CD4-positive, alpha-beta T cell (primary cell): ENCODE results near the gene USF2. TPM values are rescaled to one million over a fixed set of nuclear protein-coding genes. Genes with fewer than 3 reads are reported as not detected.

Experiments used
- ATAC-seq: fragments of 200-7000 bp; cut with Tn5 transposase; one replicate; pipeline ENCODE4 v1.10.0; 2022; ENCODE audit warnings: mild to moderate bottlenecking; ENCODE audit not compliant: poor library complexity
- CTCF ChIA-PET: fragments of 350-600 bp; sonication (Branson Sonifier 250); formaldehyde crosslinking; loops from one replicate; lab custom pipeline; 2021; ENCODE audit warnings: antibody characterized with exemption, inconsistent platforms; lab: Charles Lee
- POLR2A ChIA-PET: fragments of 350-600 bp; sonication (Branson Sonifier 250); formaldehyde crosslinking; loops from one replicate; lab custom pipeline; 2021; ENCODE audit warnings: antibody characterized with exemption, inconsistent platforms; lab: Charles Lee
- DNase-seq, 14 experiments: peaks; one replicate each; pipeline ENCODE4 v3.0.0-alpha.2; 2013 to 2020; ENCODE audit warnings: mixed read lengths in 2 of 14
- H3K27ac ChIP-seq, 2 donors: one replicate each; pipeline versions ENCODE4 v1.5.1 to v1.7.0; 2013; ENCODE audit warnings: low read length in 2 of 2, low read depth in 1 of 2, mild to moderate bottlenecking in 1 of 2
- H3K27me3 ChIP-seq, 2 experiments: 1 replicate in 1 of 2; 2 replicates in 1 of 2; pipeline versions ENCODE4 v1.6.1 to v1.7.0; 2013; ENCODE audit warnings: low read length in 2 of 2, control low read depth in 1 of 2, mild to moderate bottlenecking in 1 of 2, moderate library complexity in 1 of 2; ENCODE audit not compliant: insufficient read depth in 2 of 2, control insufficient read depth in 1 of 2
- H3K36me3 ChIP-seq: one replicate; pipeline ENCODE4 v1.6.1; 2013; ENCODE audit warnings: low read length, control low read depth; ENCODE audit not compliant: insufficient read depth
- H3K4me1 ChIP-seq: one replicate; pipeline ENCODE4 v1.6.1; 2013; ENCODE audit warnings: low read length, control low read depth; ENCODE audit not compliant: insufficient read depth
- H3K4me3 ChIP-seq: one replicate; pipeline ENCODE4 v1.5.1; 2013; ENCODE audit warnings: mild to moderate bottlenecking, low read length, moderate library complexity
- H3K9me3 ChIP-seq, 2 experiments: 1 replicate in 1 of 2; 2 replicates in 1 of 2; pipeline versions ENCODE4 v1.6.1 to v1.7.0; 2013; ENCODE audit warnings: low read length in 2 of 2, mild to moderate bottlenecking in 2 of 2, control low read depth in 1 of 2, moderate library complexity in 1 of 2; ENCODE audit not compliant: control insufficient read depth in 1 of 2, insufficient read depth in 1 of 2
- H3K27ac Mint-ChIP-seq: one replicate; pipeline ENCODE4 v1.8.0; 2020; ENCODE audit warnings: mixed read lengths
- H3K27me3 Mint-ChIP-seq: one replicate; pipeline ENCODE4 v1.8.0; 2021; ENCODE audit warnings: mixed read lengths
- H3K36me3 Mint-ChIP-seq: one replicate; pipeline ENCODE4 v1.8.0; 2021; ENCODE audit warnings: low read depth, mixed read lengths
- H3K4me1 Mint-ChIP-seq: one replicate; pipeline ENCODE4 v1.8.0; 2021; ENCODE audit warnings: low read depth, mixed read lengths
- H3K4me3 Mint-ChIP-seq: one replicate; pipeline ENCODE4 v1.8.0; 2020; ENCODE audit warnings: mild to moderate bottlenecking, mixed read lengths
- H3K9me3 Mint-ChIP-seq: one replicate; pipeline ENCODE4 v1.8.0; 2020; ENCODE audit warnings: mixed read lengths
- intact Hi-C, 2 experiments: fragments of 100-400 bp; cut with DNase I in 1 of 2; cut with micrococcal nuclease in 1 of 2; formaldehyde crosslinking; loops; one replicate each; pipeline versions ENCODE4 v1.15.1 to v1.9.0; 2023 to 2025; cut with DNase I, micrococcal nuclease
- total RNA-seq, 174 experiments: library from RNA in 2 of 174; stranded (reverse) in 2 of 174; gene quantifications; one replicate each; pipeline ENCODE4 v1.2.3 and lab custom pipeline; 2021 to 2026
- TF ChIP-seq, protein P1 (sequence below): fragments of 200-600 bp; IDR thresholded peaks from one replicate; pipeline ENCODE4 v1.8.0; 2022; ENCODE audit warnings: antibody characterized with exemption, mild to moderate bottlenecking

USF2 gene
- total RNA-seq, 2 experiments from 2014 or later = 335 to 344 TPM

DNA sequence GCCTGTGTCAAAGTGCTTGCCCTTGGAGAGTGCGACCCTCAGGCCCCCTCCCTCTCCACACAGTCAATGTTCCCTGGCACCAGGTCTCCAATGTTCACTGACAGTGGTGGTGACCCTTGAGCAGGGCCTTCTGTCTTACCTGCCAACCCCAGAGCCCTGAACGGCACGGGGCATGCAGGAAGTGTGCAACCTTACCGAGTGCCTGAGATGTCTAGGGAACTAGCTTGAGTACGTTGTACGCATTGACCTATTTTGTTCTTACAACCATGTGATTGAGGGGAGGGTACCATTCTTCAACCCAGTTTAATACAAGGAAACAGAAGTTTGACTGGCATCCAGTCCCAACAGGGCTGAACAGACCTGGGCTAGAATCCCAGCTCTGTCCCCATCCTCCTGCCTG is 36.4 kb downstream of the USF2 start:
- Histone ChIP-seq H3K9me3 (no peaks in the 10 kb centered on the region), H3K4me3 (no peak overlapping the region), H3K4me1 (no peaks in the 10 kb centered on the region), H3K36me3 (no peaks in the 10 kb centered on the region), H3K27me3 (no peaks in the 10 kb centered on the region), H3K27ac (no peak overlapping the region)
- no peaks in the 10 kb centered on the region for H3K4me1 Mint-ChIP-seq
- H3K4me3 Mint-ChIP-seq = no peak overlapping the region
- H3K27ac Mint-ChIP-seq = no peak overlapping the region
- intact Hi-C loops = no loop called here
- H3K27me3 Mint-ChIP-seq = no peaks in the 10 kb centered on the region
- ChIA-PET POLR2A (no interaction called here), CTCF (no interaction called here)
- TF ChIP-seq, protein P1, sequence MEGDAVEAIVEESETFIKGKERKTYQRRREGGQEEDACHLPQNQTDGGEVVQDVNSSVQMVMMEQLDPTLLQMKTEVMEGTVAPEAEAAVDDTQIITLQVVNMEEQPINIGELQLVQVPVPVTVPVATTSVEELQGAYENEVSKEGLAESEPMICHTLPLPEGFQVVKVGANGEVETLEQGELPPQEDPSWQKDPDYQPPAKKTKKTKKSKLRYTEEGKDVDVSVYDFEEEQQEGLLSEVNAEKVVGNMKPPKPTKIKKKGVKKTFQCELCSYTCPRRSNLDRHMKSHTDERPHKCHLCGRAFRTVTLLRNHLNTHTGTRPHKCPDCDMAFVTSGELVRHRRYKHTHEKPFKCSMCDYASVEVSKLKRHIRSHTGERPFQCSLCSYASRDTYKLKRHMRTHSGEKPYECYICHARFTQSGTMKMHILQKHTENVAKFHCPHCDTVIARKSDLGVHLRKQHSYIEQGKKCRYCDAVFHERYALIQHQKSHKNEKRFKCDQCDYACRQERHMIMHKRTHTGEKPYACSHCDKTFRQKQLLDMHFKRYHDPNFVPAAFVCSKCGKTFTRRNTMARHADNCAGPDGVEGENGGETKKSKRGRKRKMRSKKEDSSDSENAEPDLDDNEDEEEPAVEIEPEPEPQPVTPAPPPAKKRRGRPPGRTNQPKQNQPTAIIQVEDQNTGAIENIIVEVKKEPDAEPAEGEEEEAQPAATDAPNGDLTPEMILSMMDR = no peak
- no peak for DNase-seq
- no peaks in the 10 kb centered on the region for H3K9me3 Mint-ChIP-seq
- no peaks in the 10 kb centered on the region for H3K36me3 Mint-ChIP-seq
- ATAC-seq = no peak

DNA sequence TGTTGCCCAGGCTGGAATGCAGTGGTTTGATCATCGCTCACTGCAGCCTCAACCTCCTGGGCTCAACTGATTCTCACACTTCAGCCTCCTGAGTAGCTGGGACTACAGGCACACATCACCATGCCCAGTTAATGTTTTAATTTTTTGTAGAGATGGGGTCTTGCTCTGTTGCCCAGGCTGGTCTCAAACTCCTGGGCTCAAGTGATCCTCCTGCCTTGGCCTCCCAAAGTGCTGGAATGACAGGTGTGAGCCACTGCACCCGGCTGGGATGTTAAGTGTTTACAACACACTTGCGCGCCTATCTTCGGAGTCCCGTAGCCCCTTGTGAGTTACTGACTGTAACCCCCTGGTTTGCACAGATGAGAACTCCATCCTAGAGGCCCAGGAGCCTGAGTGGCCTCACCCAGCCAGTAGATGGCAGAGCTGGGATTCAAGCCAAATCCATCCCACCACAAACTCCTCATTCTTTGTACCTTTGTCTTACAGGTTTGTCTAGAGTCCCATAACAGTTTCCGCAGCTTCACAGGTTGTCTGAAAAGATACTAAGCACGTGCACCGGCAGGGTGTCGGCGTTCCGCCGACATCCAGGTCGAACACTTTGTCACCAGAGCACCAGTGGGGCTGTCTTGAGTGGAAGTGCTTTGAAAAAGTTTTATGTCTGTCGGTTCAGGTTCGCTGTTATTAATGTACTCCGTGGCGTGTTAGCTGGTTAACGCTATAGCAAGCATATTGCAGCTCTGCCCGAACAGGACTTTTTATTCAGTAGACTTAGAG is 37.9 kb downstream of the USF2 start:
- no peaks in the 10 kb centered on the region for H3K4me1 Mint-ChIP-seq
- TF ChIP-seq, protein P1 = no peak
- H3K36me3 Mint-ChIP-seq = no peaks in the 10 kb centered on the region
- H3K27ac ChIP-seq = no peak overlapping the region
- no peak overlapping the region for H3K4me3 ChIP-seq
- ATAC-seq = no peak
- no peaks in the 10 kb centered on the region for H3K4me1 ChIP-seq
- DNase-seq = no peak
- no peaks in the 10 kb centered on the region for H3K9me3 Mint-ChIP-seq
- H3K27me3 ChIP-seq = no peaks in the 10 kb centered on the region
- intact Hi-C loops = no loop called here
- POLR2A ChIA-PET = no interaction called here
- H3K36me3 ChIP-seq = no peaks in the 10 kb centered on the region
- CTCF ChIA-PET = interaction anchor here (0.6 kb wide), 1 partner anchor 142 kb away, joined by 4 read pairs; no protein-coding TSS in a partner anchor
- H3K27ac Mint-ChIP-seq = no peak overlapping the region
- no peaks in the 10 kb centered on the region for H3K27me3 Mint-ChIP-seq
- no peaks in the 10 kb centered on the region for H3K9me3 ChIP-seq
- no peak overlapping the region for H3K4me3 Mint-ChIP-seq

DNA sequence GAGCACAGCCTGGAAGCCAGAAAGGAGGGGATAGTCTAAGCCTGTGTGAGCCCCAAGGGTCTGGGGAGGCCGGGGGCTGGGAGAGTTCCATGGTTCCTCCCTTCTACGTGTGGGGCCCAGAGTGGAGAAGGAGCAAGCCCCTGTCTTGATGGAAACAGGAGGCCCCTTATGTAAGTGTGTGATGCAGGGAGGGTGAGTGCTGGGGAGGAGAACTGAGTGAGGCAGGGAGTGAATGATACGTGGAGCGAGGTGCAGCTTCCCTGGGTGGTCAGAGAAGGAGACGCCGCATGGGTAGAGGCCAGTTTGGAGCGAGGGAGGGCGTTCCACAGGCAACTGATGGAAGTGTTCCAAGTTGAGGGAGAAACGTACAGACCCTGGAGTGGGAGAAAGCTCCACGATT is 39.2 kb downstream of the USF2 start:
- Mint-ChIP-seq H3K27ac (no peak overlapping the region), H3K9me3 (no peaks in the 10 kb centered on the region), H3K4me1 (no peaks in the 10 kb centered on the region), H3K27me3 (no peaks in the 10 kb centered on the region), H3K36me3 (no peaks in the 10 kb centered on the region), H3K4me3 (no peak overlapping the region)
- no peak for ATAC-seq
- Histone ChIP-seq H3K9me3 (no peaks in the 10 kb centered on the region), H3K27ac (no peak overlapping the region), H3K27me3 (no peaks in the 10 kb centered on the region), H3K36me3 (no peaks in the 10 kb centered on the region), H3K4me3 (no peak overlapping the region), H3K4me1 (no peaks in the 10 kb centered on the region)
- ChIA-PET CTCF (no interaction called here), POLR2A (no interaction called here)
- no peak for DNase-seq
- intact Hi-C loops = no loop called here
- TF ChIP-seq, protein P1 = no peak
